Thyroid gland (tissue), 4 donors: Measurements from ENCODE around the gene PTRHD1. TPM values are rescaled to one million over a fixed set of nuclear protein-coding genes. Genes with fewer than 3 reads are reported as not detected.

ENCODE experiments used
- DNase-seq, 2 donors: peaks; one replicate each; pipeline ENCODE4 v3.0.0-alpha.2; 2019
- H3K27ac ChIP-seq, 3 donors: fragments of 200-600 bp; sonication (generic); 1 replicate in 2 of 3; 2 replicates in 1 of 3; pipeline ENCODE4 v1.5.1; 2016 to 2019; ENCODE audit warnings: mild to moderate bottlenecking in 1 of 3, moderate library complexity in 1 of 3
- H3K27me3 ChIP-seq: fragments of 200-600 bp; sonication (generic); one replicate; pipeline ENCODE4 v1.5.1; 2019
- H3K36me3 ChIP-seq, 2 donors: fragments of 200-600 bp; sonication (generic); one replicate each; pipeline ENCODE4 v1.5.1; 2016 to 2019
- H3K4me1 ChIP-seq, 2 donors: fragments of 200-600 bp; sonication (generic); one replicate each; pipeline ENCODE4 v1.5.1; 2017 to 2019
- H3K4me3 ChIP-seq, 3 donors: fragments of 200-600 bp; sonication (generic); replicated peaks in 1 of 3; 1 replicate in 2 of 3; 2 replicates in 1 of 3; pipeline ENCODE4 v1.5.1; 2016; ENCODE audit warnings: mild to moderate bottlenecking in 1 of 3
- H3K9me3 ChIP-seq: fragments of 200-600 bp; sonication (generic); one replicate; pipeline ENCODE4 v1.5.1; 2017
- POLR2A ChIP-seq, 2 donors: fragments of 450-650 bp; IDR thresholded peaks; one replicate each; pipeline ENCODE4 v1.6.1; 2017; ENCODE audit warnings: antibody characterized with exemption in 2 of 2, mild to moderate bottlenecking in 2 of 2, moderate library complexity in 1 of 2
- WGBS, 2 donors: methylation state at CpG; one replicate each; pipeline ENCODE4 v1.1.5; 2017; 5-methylcytosine and 5-hydroxymethylcytosine counted together
- intact Hi-C: fragments of 100-400 bp; cut with DNase I; formaldehyde crosslinking; loops from one replicate; pipeline ENCODE4 v1.15.1; 2023
- total RNA-seq, 4 donors: library from RNA; depleted of rRNA; stranded (reverse); fragments of >200 nt; gene quantifications; one replicate each; pipeline ENCODE4 v1.2.3, GENCODE V29; 2016
- TF ChIP-seq, protein P1 (sequence below), 6 experiments: fragments of 200-600 bp in 3 of 6; fragments of 450-650 bp in 3 of 6; sonication (generic) in 3 of 6; IDR thresholded peaks; one replicate each; pipeline ENCODE4 v1.5.1; 2016 to 2019; ENCODE audit warnings: antibody characterized with exemption in 6 of 6, mild to moderate bottlenecking in 2 of 6, inconsistent platforms in 1 of 6, moderate library complexity in 1 of 6

The PTRHD1 gene
- 10 to 100 TPM; 12.6 to 68.8 (median 31.6) TPM for total RNA-seq

- DNase-seq: peak; percentile 98
- H3K9me3 ChIP-seq: no peaks in the 10 kb centered on the region
- H3K27ac ChIP-seq: peak within 1 kb of the TSS; percentile 94 to 100 (median 99)
- TF ChIP-seq, protein P1, sequence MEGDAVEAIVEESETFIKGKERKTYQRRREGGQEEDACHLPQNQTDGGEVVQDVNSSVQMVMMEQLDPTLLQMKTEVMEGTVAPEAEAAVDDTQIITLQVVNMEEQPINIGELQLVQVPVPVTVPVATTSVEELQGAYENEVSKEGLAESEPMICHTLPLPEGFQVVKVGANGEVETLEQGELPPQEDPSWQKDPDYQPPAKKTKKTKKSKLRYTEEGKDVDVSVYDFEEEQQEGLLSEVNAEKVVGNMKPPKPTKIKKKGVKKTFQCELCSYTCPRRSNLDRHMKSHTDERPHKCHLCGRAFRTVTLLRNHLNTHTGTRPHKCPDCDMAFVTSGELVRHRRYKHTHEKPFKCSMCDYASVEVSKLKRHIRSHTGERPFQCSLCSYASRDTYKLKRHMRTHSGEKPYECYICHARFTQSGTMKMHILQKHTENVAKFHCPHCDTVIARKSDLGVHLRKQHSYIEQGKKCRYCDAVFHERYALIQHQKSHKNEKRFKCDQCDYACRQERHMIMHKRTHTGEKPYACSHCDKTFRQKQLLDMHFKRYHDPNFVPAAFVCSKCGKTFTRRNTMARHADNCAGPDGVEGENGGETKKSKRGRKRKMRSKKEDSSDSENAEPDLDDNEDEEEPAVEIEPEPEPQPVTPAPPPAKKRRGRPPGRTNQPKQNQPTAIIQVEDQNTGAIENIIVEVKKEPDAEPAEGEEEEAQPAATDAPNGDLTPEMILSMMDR (IDR thresholded peaks at IDR 0.05): peak; percentile 24 to 69 (median 55)
- TF ChIP-seq POLR2A (IDR thresholded peaks at IDR 0.05): peak in 1 of 2 donors; percentile 80
- WGBS, 2 donors: 0 to 1% methylated on average over 37 to 72 of the region's 74 CpGs
- intact Hi-C loops: no loop called here
- no peaks in the 10 kb centered on the region for H3K27me3 ChIP-seq
- peaks cover 14% of the 10 kb centered on the region in 2 donors for H3K4me1 ChIP-seq
- H3K4me3 ChIP-seq: peak within 1 kb of the TSS; percentile 31 to 78 (median 51)
- H3K36me3 ChIP-seq: no peaks in the 10 kb centered on the region
Observed at GRCh38 chr2:24792874-24793760, at the start of gene PTRHD1, which contains the start of gene CENPO. PTRHD1 (minus strand) TSS chr2:24793391; CDS start chr2:24793377, 14 bp downstream. CENPO (plus strand) TSS chr2:24793425; CDS start chr2:24793920, 495 bp downstream.

- no peak for DNase-seq
- Histone ChIP-seq H3K9me3 (no peaks in the 10 kb centered on the region), H3K4me1 (no peaks in the 10 kb centered on the region), H3K27me3 (no peaks in the 10 kb centered on the region), H3K27ac (no peak overlapping the region), H3K36me3 (no peaks in the 10 kb centered on the region), H3K4me3 (no peak overlapping the region)
- 96 to 98% methylated on average over 28 to 37 of the region's 39 CpGs for WGBS, 2 donors
- TF ChIP-seq POLR2A (IDR thresholded peaks at IDR 0.05): no peak
- TF ChIP-seq, protein P1 (IDR thresholded peaks at IDR 0.05): no peak
- intact Hi-C loops: no loop called here
Observed at GRCh38 chr2:24842081-24843050, 49.2 kb upstream of the PTRHD1 start.

DNA sequence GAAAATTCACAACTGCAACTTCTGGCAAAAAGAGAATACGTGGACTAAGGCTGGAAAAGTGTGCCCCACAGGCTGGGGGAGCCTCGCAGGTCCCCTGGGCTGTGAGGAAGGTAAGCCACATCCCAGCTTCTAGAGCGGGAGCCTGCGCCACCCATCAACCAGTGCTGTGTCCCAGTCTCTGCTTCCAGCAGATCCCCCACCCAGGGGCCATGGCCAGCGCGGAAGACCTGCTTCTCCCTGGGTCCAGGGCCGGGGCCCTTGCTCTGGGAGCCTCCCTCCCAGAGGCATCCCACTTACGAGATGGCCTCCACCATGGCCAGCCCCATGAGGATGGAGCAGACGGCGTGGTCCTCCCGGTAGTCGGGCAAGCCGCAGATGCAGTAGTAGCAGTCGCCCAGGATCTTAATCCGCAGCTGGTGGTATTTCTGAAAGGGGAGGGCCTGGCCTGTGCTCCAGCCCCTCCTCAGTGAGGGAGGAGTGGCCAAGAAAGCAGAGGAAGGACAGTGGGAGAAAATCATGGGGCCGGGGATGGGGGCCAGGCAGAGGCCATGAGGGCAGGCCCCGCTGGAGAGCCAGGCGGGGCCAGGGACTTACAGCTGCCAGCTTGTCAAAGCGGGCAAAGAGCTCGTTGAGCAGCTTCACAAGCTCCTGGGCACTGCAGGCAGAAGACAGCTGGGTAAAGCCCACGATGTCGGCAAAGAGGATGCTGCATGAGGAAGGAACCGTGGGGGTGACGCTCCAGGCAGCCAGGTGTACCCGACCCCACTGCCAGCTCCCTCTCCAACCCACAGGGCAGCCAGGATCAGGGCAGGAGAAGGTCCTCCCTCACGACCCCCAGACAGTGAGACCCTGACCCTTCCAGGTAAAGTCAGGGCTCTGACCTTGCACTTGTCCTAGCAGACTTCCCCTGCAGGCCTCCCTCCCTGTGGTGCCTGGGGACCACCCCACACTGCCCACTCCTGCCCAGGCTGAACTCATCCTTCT is 48.1 kb upstream of the PTRHD1 start:
- H3K36me3 ChIP-seq: no peaks in the 10 kb centered on the region
- 87 to 92% methylated on average over 21 to 25 of the region's 26 CpGs for WGBS, 2 donors
- no peak overlapping the region for H3K4me3 ChIP-seq

More for the DNA sequence above, 48.1 kb upstream of the PTRHD1 start:
- Histone ChIP-seq H3K27me3 (no peaks in the 10 kb centered on the region), H3K9me3 (no peaks in the 10 kb centered on the region), H3K4me1 (no peaks in the 10 kb centered on the region), H3K27ac (no peak overlapping the region)
- no peak for TF ChIP-seq POLR2A (IDR thresholded peaks at IDR 0.05)
- TF ChIP-seq, protein P1 (IDR thresholded peaks at IDR 0.05): no peak
- intact Hi-C loops: no loop called here
- DNase-seq: no peak
